Small intestine (tissue), 7 donors: ENCODE measurements around the gene CEP20. TPM values are rescaled to one million over a fixed set of nuclear protein-coding genes. Genes with fewer than 3 reads are reported as not detected.

ENCODE experiments used
- DNase-seq, 2 donors: peaks; one replicate each; pipeline versions ENCODE4 v3.0.0 to v3.0.0-alpha.2; 2013
- FAIRE-seq: peaks from 2 replicates; lab custom pipeline; 2012; peaks lifted over from hg19 to GRCh38; lab: Jason Lieb, UNC
- H3K27ac ChIP-seq, 3 donors: one replicate each; pipeline ENCODE4 v1.5.1; 2013; ENCODE audit warnings: low read length in 2 of 3, mild to moderate bottlenecking in 2 of 3, control low read depth in 1 of 3, inconsistent platforms in 1 of 3, low read depth in 1 of 3, moderate library complexity in 1 of 3
- H3K27me3 ChIP-seq, 3 donors: one replicate each; pipeline ENCODE4 v1.6.1; 2013; ENCODE audit warnings: low read length in 3 of 3, inconsistent platforms in 1 of 3; ENCODE audit not compliant: control insufficient read depth in 3 of 3, insufficient read depth in 3 of 3
- H3K36me3 ChIP-seq, 3 donors: one replicate each; pipeline ENCODE4 v1.6.1; 2013; ENCODE audit warnings: low read length in 3 of 3, inconsistent platforms in 1 of 3, low read depth in 1 of 3, mild to moderate bottlenecking in 1 of 3, moderate library complexity in 1 of 3; ENCODE audit not compliant: control insufficient read depth in 3 of 3, insufficient read depth in 2 of 3
- H3K4me1 ChIP-seq, 3 donors: one replicate each; pipeline ENCODE4 v1.6.1; 2013; ENCODE audit warnings: low read length in 2 of 3, inconsistent platforms in 1 of 3, low read depth in 1 of 3, mild to moderate bottlenecking in 1 of 3, moderate library complexity in 1 of 3; ENCODE audit not compliant: control insufficient read depth in 3 of 3, insufficient read depth in 2 of 3
- H3K4me3 ChIP-seq, 3 donors: one replicate each; pipeline ENCODE4 v1.5.1; 2013; ENCODE audit warnings: low read length in 3 of 3, control low read depth in 1 of 3, inconsistent platforms in 1 of 3, low read depth in 1 of 3, mild to moderate bottlenecking in 1 of 3, moderate library complexity in 1 of 3
- H3K9me3 ChIP-seq, 2 donors: one replicate each; pipeline ENCODE4 v1.6.1; 2013; ENCODE audit warnings: low read depth in 1 of 2, low read length in 1 of 2; ENCODE audit not compliant: control insufficient read depth in 2 of 2, insufficient read depth in 1 of 2
- WGBS, 3 donors: extraction: QIAGEN DNeasy Blood & Tissue Kit; methylation state at CpG; one replicate each; pipeline ENCODE4 v1.1.7; 2013; 5-methylcytosine and 5-hydroxymethylcytosine counted together
- polyA plus RNA-seq, 4 donors: library from polyadenylated mRNA; stranded (reverse) in 3 of 4; unstranded in 1 of 4; fragments of 200-250 nt in 3 of 4; fragments of 120-200 nt in 1 of 4; gene quantifications; one replicate each; pipeline versions ENCODE4 v1.2.1 to v1.2.3, GENCODE V29; 2013
- donor health status: healthy with polysubstance abuse.
- donor health status: control.
- donor health status: control.
- donor health status: Bipolar disorder and iron deficiency.
- donor health status: healthy.

The CEP20 gene
- polyA plus RNA-seq, 4 donors, result 10.7 to 28.5 (median 21.3) TPM

- WGBS, 3 donors, result 91 to 93% (median 91%) methylated on average over 7 of the region's 7 CpGs
- H3K4me1 ChIP-seq, result no peaks in the 10 kb centered on the region
Observed at GRCh38 chr16:15894571-15895374, 6.4 kb upstream of the CEP20 start.

GRCh38 chr16:15891508-15891907, 3.1 kb upstream of the CEP20 start:
- Histone ChIP-seq H3K27ac (no peak overlapping the region), H3K4me3 (no peak overlapping the region), H3K27me3 (no peaks in the 10 kb centered on the region), H3K4me1 (peaks cover 4 to 7% (median 5%) of the 10 kb centered on the region in 3 donors), H3K36me3 (no peaks in the 10 kb centered on the region), H3K9me3 (no peaks in the 10 kb centered on the region)
- FAIRE-seq, result no peak
- no peak for DNase-seq
- 95 to 97% (median 95%) methylated on average over 3 of the region's 3 CpGs for WGBS, 3 donors

More at GRCh38 chr16:15894571-15895374, 6.4 kb upstream of the CEP20 start:
- Histone ChIP-seq H3K27ac (no peak overlapping the region), H3K4me3 (no peak overlapping the region), H3K9me3 (no peaks in the 10 kb centered on the region), H3K27me3 (no peaks in the 10 kb centered on the region), H3K36me3 (no peaks in the 10 kb centered on the region)
- FAIRE-seq (no peak), DNase-seq (no peak)

- H3K36me3 ChIP-seq, result peaks cover 0 to 10% (median 2%) of the 10 kb centered on the region in 3 donors
- peak overlapping the region in 2 of 3 donors; percentile 96 to 99 for H3K4me3 ChIP-seq
- peaks cover 5 to 8% (median 7%) of the 10 kb centered on the region in 3 donors for H3K4me1 ChIP-seq
- H3K27me3 ChIP-seq, result no peaks in the 10 kb centered on the region
- FAIRE-seq (no peak), DNase-seq (no peak)
- peak overlapping the region in 1 of 3 donors; percentile 20 for H3K27ac ChIP-seq
- 84 to 91% (median 86%) methylated on average over 4 of the region's 4 CpGs for WGBS, 3 donors
- H3K9me3 ChIP-seq, result no peaks in the 10 kb centered on the region
Observed at GRCh38 chr16:15887283-15887682, 1.1 kb downstream of the CEP20 start.

- FAIRE-seq, result no peak
- no peak for DNase-seq
- Histone ChIP-seq H3K36me3 (peaks cover 0 to 15% (median 2%) of the 10 kb centered on the region in 3 donors), H3K4me3 (no peak overlapping the region), H3K27ac (no peak overlapping the region), H3K27me3 (no peaks in the 10 kb centered on the region), H3K4me1 (peaks cover 5 to 8% (median 7%) of the 10 kb centered on the region in 3 donors), H3K9me3 (no peaks in the 10 kb centered on the region)
- 35 to 55% (median 52%) methylated on average over 1 of the region's 1 CpG for WGBS, 3 donors
Observed at GRCh38 chr16:15886078-15886477, 2.3 kb downstream of the CEP20 start.

GRCh38 chr16:15885560-15886001, 2.8 kb downstream of the CEP20 start:
- 91 to 94% (median 93%) methylated on average over 5 of the region's 5 CpGs for WGBS, 3 donors
- DNase-seq (no peak), FAIRE-seq (no peak)
- Histone ChIP-seq H3K36me3 (peaks cover 0 to 17% (median 2%) of the 10 kb centered on the region in 3 donors), H3K27me3 (no peaks in the 10 kb centered on the region), H3K27ac (no peak overlapping the region), H3K4me1 (peaks cover 5 to 8% (median 7%) of the 10 kb centered on the region in 3 donors), H3K4me3 (no peak overlapping the region), H3K9me3 (no peaks in the 10 kb centered on the region)

GRCh38 chr16:15882563-15882962, 5.8 kb downstream of the CEP20 start:
- DNase-seq, result no peak
- H3K4me1 ChIP-seq, result peaks cover 0 to 8% (median 5%) of the 10 kb centered on the region in 3 donors
- no peaks in the 10 kb centered on the region for H3K9me3 ChIP-seq
- FAIRE-seq, result no peak
- no peak overlapping the region for H3K4me3 ChIP-seq
- WGBS, 3 donors, result 94 to 100% (median 96%) methylated on average over 3 of the region's 3 CpGs
- H3K27me3 ChIP-seq, result no peaks in the 10 kb centered on the region
- no peak overlapping the region for H3K27ac ChIP-seq
- H3K36me3 ChIP-seq, result peaks cover 0 to 28% (median 8%) of the 10 kb centered on the region in 3 donors

GRCh38 chr16:15881794-15882379, 6.5 kb downstream of the CEP20 start:
- no peak for DNase-seq
- Histone ChIP-seq H3K4me3 (no peak overlapping the region), H3K27ac (no peak overlapping the region), H3K4me1 (peaks cover 0 to 4% (median 0%) of the 10 kb centered on the region in 3 donors), H3K27me3 (no peaks in the 10 kb centered on the region), H3K36me3 (peaks cover 0 to 29% (median 8%) of the 10 kb centered on the region in 3 donors), H3K9me3 (no peaks in the 10 kb centered on the region)
- 92 to 98% (median 93%) methylated on average over 13 of the region's 13 CpGs for WGBS, 3 donors
- no peak for FAIRE-seq

- Histone ChIP-seq H3K36me3 (peaks cover 0 to 29% (median 14%) of the 10 kb centered on the region in 3 donors), H3K4me1 (no peaks in the 10 kb centered on the region), H3K9me3 (no peaks in the 10 kb centered on the region), H3K27me3 (no peaks in the 10 kb centered on the region), H3K27ac (no peak overlapping the region), H3K4me3 (no peak overlapping the region)
- DNase-seq (no peak), FAIRE-seq (no peak)
- 86 to 88% (median 87%) methylated on average over 5 of the region's 5 CpGs for WGBS, 3 donors
Observed at GRCh38 chr16:15880434-15881308, 7.7 kb downstream of the CEP20 start.
